HCT116 (cell line): ENCODE measurements around the gene IGFLR1. TPM values are rescaled to one million over a fixed set of nuclear protein-coding genes. Genes with fewer than 3 reads are reported as not detected.

Source experiments
- ATAC-seq: fragments of 200-7000 bp; cut with Tn5 transposase; 2 replicates; pipeline ENCODE4 v1.9.1; 2020; ENCODE audit warnings: mild to moderate bottlenecking, moderate library complexity
- BruUV-seq: library from RNA; stranded (reverse); fragments of 400-500 nt; replicated peaks from 2 replicates; lab custom pipeline; 2021; lab: Mats Ljungman, UMichigan
- CTCF ChIA-PET: fragments of 300-600 bp; sonication (Branson Sonifier 250); formaldehyde crosslinking; loops from one replicate; lab custom pipeline; 2021; ENCODE audit warnings: antibody characterized with exemption; lab: Charles Lee
- POLR2A ChIA-PET: fragments of 300-600, 350-600 bp; sonication (Branson Sonifier 250); formaldehyde crosslinking; loops from one replicate; lab custom pipeline; 2021; ENCODE audit warnings: antibody characterized with exemption; lab: Charles Lee
- RAD21 ChIA-PET, 2 experiments: fragments of 300-600 bp; sonication (Branson Sonifier 250); formaldehyde crosslinking; loops; one replicate each; lab custom pipeline; 2023; ENCODE audit warnings: low total read pairs in 2 of 2; ENCODE audit not compliant: uncharacterized antibody in 2 of 2, unreplicated experiment in 2 of 2, low non-redundant PET in 1 of 2; lab: Charles Lee
- DNase-seq: peaks from one replicate; pipeline ENCODE4 v3.0.0-alpha.2; 2010; ENCODE audit warnings: low read depth, low spot score
- H2AFZ ChIP-seq: fragments of 200-600 bp; shearing (Covaris generic), sonication (generic); 2 replicates; pipeline ENCODE4 v1.6.1; 2017; ENCODE audit warnings: low read depth, mixed run types, mixed read lengths, antibody characterized with exemption, low read length; ENCODE audit not compliant: poor library complexity, severe bottlenecking
- H3K27ac ChIP-seq: 2 replicates; pipeline ENCODE4 v1.5.1; 2012; ENCODE audit warnings: low read depth, low read length
- H3K27me3 ChIP-seq: fragments of 200-600 bp; sonication (generic); 2 replicates; pipeline ENCODE4 v1.6.1; 2016; ENCODE audit warnings: mixed run types, low read length, mixed read lengths; ENCODE audit not compliant: insufficient read depth
- H3K36me3 ChIP-seq, 2 experiments: fragments of 200-500 bp in 1 of 2; fragments of 200-600 bp in 1 of 2; sonication (Bioruptor generic) in 1 of 2; sonication (generic) in 1 of 2; 2 replicates each; pipeline versions ENCODE4 v1.5.1 to v1.6.1; 2014 to 2016; ENCODE audit warnings: low read length in 2 of 2, inconsistent platforms in 1 of 2, mixed read lengths in 1 of 2, mixed run types in 1 of 2; ENCODE audit not compliant: insufficient read depth in 2 of 2, control insufficient read depth in 1 of 2
- H3K4me1 ChIP-seq, 2 experiments: fragments of 200-600 bp in 1 of 2; sonication (generic) in 1 of 2; 2 replicates each; pipeline versions ENCODE4 v1.5.1 to v1.6.1; 2012 to 2017; ENCODE audit warnings: low read length in 2 of 2, inconsistent platforms in 1 of 2, mild to moderate bottlenecking in 1 of 2, mixed read lengths in 1 of 2, mixed run types in 1 of 2, moderate library complexity in 1 of 2; ENCODE audit not compliant: insufficient read depth in 2 of 2, control insufficient read depth in 1 of 2
- H3K4me2 ChIP-seq: fragments of 200-600 bp; sonication (generic); 2 replicates; pipeline ENCODE4 v1.6.1; 2017; ENCODE audit warnings: mixed run types, low read length, mixed read lengths
- H3K4me3 ChIP-seq, 2 experiments: fragments of 200-600 bp in 1 of 2; sonication (generic) in 1 of 2; replicated peaks in 1 of 2; 2 replicates each; pipeline ENCODE4 v1.5.1; 2011 to 2016; ENCODE audit warnings: low read length in 2 of 2, control low read depth in 1 of 2, low read depth in 1 of 2, mild to moderate bottlenecking in 1 of 2, mixed read lengths in 1 of 2, mixed run types in 1 of 2
- H3K79me2 ChIP-seq: fragments of 200-600 bp; sonication (generic); 2 replicates; pipeline ENCODE4 v1.6.1; 2017; ENCODE audit warnings: mild to moderate bottlenecking, mixed run types, low read length, moderate library complexity, mixed read lengths; ENCODE audit not compliant: insufficient read depth
- H3K9ac ChIP-seq: fragments of 200-600 bp; sonication (generic); 2 replicates; pipeline ENCODE4 v1.6.1; 2016; ENCODE audit warnings: low read length, mixed read lengths
- H3K9me2 ChIP-seq: fragments of 200-600 bp; sonication (generic), shearing (Covaris generic); 2 replicates; pipeline ENCODE4 v1.6.1; 2017; ENCODE audit warnings: mixed run types, mild to moderate bottlenecking, moderate library complexity; ENCODE audit not compliant: insufficient read depth
- H3K9me3 ChIP-seq, 2 experiments: fragments of 200-500 bp in 1 of 2; fragments of 200-600 bp in 1 of 2; sonication (Bioruptor generic) in 1 of 2; sonication (generic) in 1 of 2; 2 replicates each; pipeline ENCODE4 v1.6.1; 2014 to 2017; ENCODE audit warnings: low read length in 2 of 2, mixed read lengths in 2 of 2, inconsistent platforms in 1 of 2, low read depth in 1 of 2, mild to moderate bottlenecking in 1 of 2, mixed run types in 1 of 2, moderate library complexity in 1 of 2; ENCODE audit not compliant: control insufficient read depth in 1 of 2, insufficient read depth in 1 of 2
- H4K20me1 ChIP-seq: fragments of 200-600 bp; sonication (generic), shearing (Covaris generic); 2 replicates; pipeline ENCODE4 v1.6.1; 2017; ENCODE audit warnings: mixed run types, mild to moderate bottlenecking, moderate library complexity; ENCODE audit not compliant: insufficient read depth
- CTCF ChIP-seq, 3 experiments: fragments of 200-600 bp in 1 of 3; sonication (generic) in 1 of 3; IDR thresholded peaks in 2 of 3; conservative IDR thresholded peaks in 1 of 3; 2 replicates each; pipeline ENCODE4 v1.5.1; 2012 to 2017; ENCODE audit warnings: low read depth in 2 of 3, low read length in 2 of 3, antibody characterized with exemption in 1 of 3, borderline replicate concordance in 1 of 3, control low read depth in 1 of 3, mild to moderate bottlenecking in 1 of 3, mixed read lengths in 1 of 3, mixed run types in 1 of 3, moderate library complexity in 1 of 3; ENCODE audit not compliant: insufficient read depth in 1 of 3
- EGR1 ChIP-seq: IDR thresholded peaks from 2 replicates; pipeline ENCODE4 v1.6.1; 2012; ENCODE audit warnings: low read depth
- ELF1 ChIP-seq: IDR thresholded peaks from 2 replicates; pipeline ENCODE4 v1.6.1; 2012; ENCODE audit warnings: low read depth, borderline replicate concordance
- EZH2 ChIP-seq: fragments of 200-600 bp; sonication (generic); IDR thresholded peaks from 2 replicates; pipeline ENCODE4 v1.6.1; 2017; ENCODE audit warnings: antibody characterized with exemption, mixed run types
- EZH2phosphoT487 ChIP-seq: fragments of 200-600 bp; IDR thresholded peaks from 2 replicates; pipeline ENCODE4 v1.6.1; 2018; ENCODE audit warnings: antibody characterized with exemption, borderline replicate concordance
- FOSL1 ChIP-seq: IDR thresholded peaks from 2 replicates; pipeline ENCODE4 v1.6.1; 2012; ENCODE audit warnings: low read depth
- MAX ChIP-seq: IDR thresholded peaks from 2 replicates; pipeline ENCODE4 v1.6.1; 2012
- POLR2A ChIP-seq: IDR thresholded peaks from 2 replicates; pipeline ENCODE4 v1.7.0; 2011; ENCODE audit warnings: borderline replicate concordance; ENCODE audit not compliant: insufficient read depth, insufficient read length; ENCODE audit errors: extremely low read depth
- RAD21 ChIP-seq: IDR thresholded peaks from 2 replicates; pipeline ENCODE4 v1.6.1; 2012; ENCODE audit warnings: low read depth, mild to moderate bottlenecking
- REST ChIP-seq: IDR thresholded peaks from 2 replicates; pipeline ENCODE4 v1.6.1; 2012; ENCODE audit warnings: low read depth
- SIN3A ChIP-seq: IDR thresholded peaks from 2 replicates; pipeline ENCODE4 v1.6.1; 2012; ENCODE audit warnings: low read depth
- SRF ChIP-seq: IDR thresholded peaks from 2 replicates; pipeline ENCODE4 v1.6.1; 2012; ENCODE audit warnings: low read depth
- TCF7L2 ChIP-seq: IDR thresholded peaks from 2 replicates; pipeline ENCODE4 v1.7.0; 2011; ENCODE audit warnings: borderline replicate concordance, inconsistent platforms; ENCODE audit not compliant: insufficient read depth, insufficient read length; ENCODE audit errors: extremely low read depth
- ZBTB33 ChIP-seq: IDR thresholded peaks from 2 replicates; pipeline ENCODE4 v1.6.1; 2011; ENCODE audit warnings: mild to moderate bottlenecking, low read length, moderate library complexity; ENCODE audit not compliant: insufficient replicate concordance; ENCODE audit errors: extremely low read depth
- ZNF274 ChIP-seq: fragments of 200-500 bp; sonication (Bioruptor generic); IDR thresholded peaks from 2 replicates; pipeline ENCODE4 v1.6.1; 2014; ENCODE audit warnings: mild to moderate bottlenecking, low read depth, low read length, inconsistent platforms
- intact Hi-C: fragments of 100-400 bp; cut with micrococcal nuclease; formaldehyde crosslinking; loops from 2 replicates; pipeline ENCODE4 v1.10.0; 2022
- total RNA-seq: library from RNA; stranded (reverse); gene quantifications from one replicate; pipeline ENCODE4 v1.2.1, GENCODE V29; 2021; ENCODE audit not compliant: unreplicated experiment

Gene IGFLR1
- total RNA-seq, 1 experiment from 2014 or later: 8.3 TPM

DNA sequence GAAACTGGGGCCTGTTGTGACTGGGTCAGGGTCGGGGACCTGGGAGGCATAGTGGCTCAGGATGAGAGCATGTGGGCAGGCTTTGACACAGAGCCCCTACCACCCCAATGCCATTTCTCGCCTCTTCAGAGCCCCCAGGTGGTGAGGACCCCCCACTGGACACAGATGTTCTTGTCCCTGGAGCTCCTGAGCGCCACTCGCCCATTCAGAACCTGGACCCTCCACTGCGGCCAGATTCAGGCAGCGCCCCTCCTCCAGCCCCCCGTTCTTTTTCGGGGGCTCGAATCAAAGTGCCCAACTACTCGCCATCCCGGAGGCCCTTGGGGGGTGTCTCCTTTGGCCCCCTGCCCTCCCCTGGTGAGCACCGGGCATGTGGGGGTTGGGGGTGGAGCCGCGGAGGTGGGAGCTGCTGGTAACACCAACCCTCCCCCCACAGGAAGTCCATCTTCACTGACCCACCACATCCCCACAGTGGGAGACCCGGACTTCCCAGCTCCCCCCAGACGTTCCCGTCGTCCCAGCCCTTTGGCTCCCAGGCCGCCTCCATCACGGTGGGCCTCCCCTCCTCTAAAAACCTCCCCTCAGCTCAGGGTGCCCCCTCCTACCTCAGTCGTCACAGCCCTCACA lies 10.4 kb downstream of the IGFLR1 start:
- H3K9ac ChIP-seq: no peak overlapping the region
- no peaks in the 10 kb centered on the region for H3K4me1 ChIP-seq
- no peaks in the 10 kb centered on the region for H4K20me1 ChIP-seq
- CTCF ChIA-PET: no interaction called here
- no peaks in the 10 kb centered on the region for H3K27me3 ChIP-seq
- H3K36me3 ChIP-seq: peaks cover 45 to 51% of the 10 kb centered on the region in 2 experiments
- H3K4me3 ChIP-seq: no peak overlapping the region
- RAD21 ChIA-PET: no interaction called here
- no TSS peak for BruUV-seq
- H3K9me3 ChIP-seq: no peaks in the 10 kb centered on the region
- intact Hi-C loops: no loop called here
- DNase-seq (no peak), ATAC-seq (no peak)
- H3K79me2 ChIP-seq: no peaks in the 10 kb centered on the region
- POLR2A ChIA-PET: no interaction called here
- H3K9me2 ChIP-seq: no peaks in the 10 kb centered on the region
- H3K4me2 ChIP-seq: no peak overlapping the region
- no peak overlapping the region for H2AFZ ChIP-seq
- H3K27ac ChIP-seq: no peak overlapping the region
- TF ChIP-seq MAX: no peak
- no peak for TF ChIP-seq POLR2A
- TF ChIP-seq REST: no peak
- TF ChIP-seq FOSL1: no peak
- no peak for TF ChIP-seq ELF1
- TF ChIP-seq SRF: no peak
- no peak for TF ChIP-seq CTCF (IDR thresholded peaks at IDR 0.05 in 2 of 3, conservative IDR thresholded peaks at IDR 0.05 in 1 of 3; ENCODE audit: borderline replicate concordance in 1 of 3, insufficient read depth in 1 of 3, low read depth in 2 of 3, low read length in 2 of 3)
- TF ChIP-seq EGR1: no peak
- no peak for TF ChIP-seq TCF7L2
- no peak for TF ChIP-seq SIN3A
- TF ChIP-seq ZBTB33: no peak
- TF ChIP-seq EZH2phosphoT487: no peak
- TF ChIP-seq EZH2: no peak
- TF ChIP-seq RAD21: no peak
- no peak for TF ChIP-seq ZNF274
